HepG2 (cell line): ENCODE results near the gene BLMH. TPM values are rescaled to one million over a fixed set of nuclear protein-coding genes. Genes with fewer than 3 reads are reported as not detected.

ENCODE experiments used
- CEBPG ChIP-seq: IDR thresholded peaks from 2 replicates; pipeline ENCODE4 v1.6.1; 2016
- CREB3 ChIP-seq: sonication (generic); formaldehyde crosslinking; IDR thresholded peaks from 2 replicates; pipeline ENCODE4 v1.5.0; 2020; ENCODE audit warnings: missing genetic modification reagents
- FOXK2 ChIP-seq: fragments of 450-650 bp; IDR thresholded peaks from 2 replicates; pipeline ENCODE4 v1.6.1; 2016
- HMG20B ChIP-seq: conservative IDR thresholded peaks from 2 replicates; pipeline ENCODE4 v1.6.1; 2016; ENCODE audit warnings: missing genetic modification reagents, missing compliant biosample characterization
- IRF2 ChIP-seq: IDR thresholded peaks from 2 replicates; pipeline ENCODE4 v1.6.1; 2018; ENCODE audit warnings: missing genetic modification reagents, missing compliant biosample characterization
- KLF15 ChIP-seq: sonication (generic); formaldehyde crosslinking; IDR thresholded peaks from 2 replicates; pipeline ENCODE4 v1.8.1; 2023; ENCODE audit warnings: borderline replicate concordance, mild to moderate bottlenecking, inconsistent platforms, missing genetic modification reagents, mixed read lengths
- KLF6 ChIP-seq: IDR thresholded peaks from 2 replicates; pipeline ENCODE4 v1.8.0; 2016; ENCODE audit warnings: missing biosample characterization, missing genetic modification reagents
- MEIS2 ChIP-seq: sonication (generic); formaldehyde crosslinking; IDR thresholded peaks from 2 replicates; pipeline ENCODE4 v1.9.0; 2021; ENCODE audit warnings: mild to moderate bottlenecking, missing genetic modification reagents
- MYC ChIP-seq: sonication (generic); formaldehyde crosslinking; IDR thresholded peaks from 2 replicates; pipeline ENCODE4 v1.9.0; 2021; ENCODE audit warnings: missing genetic modification reagents, borderline replicate concordance
- NFIC ChIP-seq: IDR thresholded peaks from 2 replicates; pipeline ENCODE4 v1.6.1; 2012; ENCODE audit warnings: mild to moderate bottlenecking, low read length, inconsistent platforms
- PHB2 ChIP-seq: fragments of 450-650 bp; IDR thresholded peaks from 2 replicates; pipeline ENCODE4 v1.6.1; 2018; ENCODE audit not compliant: partially characterized antibody
- POLR2AphosphoS2 ChIP-seq: IDR thresholded peaks from 2 replicates; pipeline ENCODE4 v1.6.1; 2011; ENCODE audit warnings: low read depth, low read length, improper control_type of control experiment
- POLR2G ChIP-seq: fragments of 200-400 bp; formaldehyde crosslinking; IDR thresholded peaks from 2 replicates; pipeline ENCODE4 v1.6.1; 2018; ENCODE audit warnings: mild to moderate bottlenecking, low read depth, low read length, moderate library complexity
- RBAK ChIP-seq: sonication (generic); formaldehyde crosslinking; IDR thresholded peaks from 2 replicates; pipeline ENCODE4 v1.5.1; 2020; ENCODE audit warnings: mild to moderate bottlenecking, missing genetic modification reagents
- RBM39 ChIP-seq: fragments of 200-400 bp; formaldehyde crosslinking; IDR thresholded peaks from one replicate; pipeline ENCODE4 v1.6.1; 2018; ENCODE audit warnings: antibody characterized with exemption, mild to moderate bottlenecking, low read depth, low read length; ENCODE audit not compliant: poor library complexity, severe bottlenecking
- SATB2 ChIP-seq: sonication (generic); formaldehyde crosslinking; IDR thresholded peaks from 2 replicates; pipeline ENCODE4 v1.5.0; 2020; ENCODE audit warnings: missing genetic modification reagents
- ZBTB7A ChIP-seq: sonication (generic); formaldehyde crosslinking; IDR thresholded peaks from 2 replicates; pipeline ENCODE4 v1.8.0; 2022; ENCODE audit warnings: mild to moderate bottlenecking, missing genetic modification reagents
- ZNF253 ChIP-seq: sonication (generic); formaldehyde crosslinking; IDR thresholded peaks from 2 replicates; pipeline ENCODE4 v1.8.0; 2022; ENCODE audit warnings: mild to moderate bottlenecking, missing genetic modification reagents, borderline replicate concordance
- ZNF333 ChIP-seq: sonication (generic); formaldehyde crosslinking; IDR thresholded peaks from 2 replicates; pipeline ENCODE4 v1.4.0; 2020; ENCODE audit warnings: mild to moderate bottlenecking, missing genetic modification reagents, borderline replicate concordance
- ZNF503 ChIP-seq: sonication (generic); formaldehyde crosslinking; IDR thresholded peaks from 2 replicates; pipeline ENCODE4 v1.4.0; 2020; ENCODE audit warnings: missing genetic modification reagents
- ZNF564 ChIP-seq: sonication (generic); formaldehyde crosslinking; IDR thresholded peaks from 2 replicates; pipeline ENCODE4 v1.8.1; 2023; ENCODE audit warnings: mild to moderate bottlenecking, missing genetic modification reagents
- ZNF709 ChIP-seq: sonication (generic); formaldehyde crosslinking; IDR thresholded peaks from 2 replicates; pipeline ENCODE4 v1.5.0; 2020; ENCODE audit warnings: mild to moderate bottlenecking, missing genetic modification reagents
- polyA plus RNA-seq, 8 experiments: library from polyadenylated mRNA; depleted of rRNA in 3 of 8; stranded (reverse) in 7 of 8; unstranded in 1 of 8; fragments of >200 nt; fragmentation: Illumina TruSeq in 4 of 8; extraction: Trizol in 4 of 8; gene quantifications; 2 replicates each; pipeline versions ENCODE4 v1.2.1 to v1.2.3, GENCODE V29; 2011 to 2016; ENCODE audit warnings: low read depth in 4 of 8, missing spikeins in 1 of 8, mixed read lengths in 1 of 8; ENCODE audit not compliant: insufficient read depth in 1 of 8
- total RNA-seq, 5 experiments: library from RNA; depleted of rRNA; stranded (reverse); fragments of >200 nt; fragmentation: Illumina TruSeq; extraction: Trizol; gene quantifications; 2 replicates each; pipeline ENCODE4 v1.2.3, GENCODE V29; 2016; ENCODE audit warnings: low read depth in 1 of 5
- TF ChIP-seq, protein P1 (sequence below): IDR thresholded peaks from 2 replicates; pipeline ENCODE4 v1.6.1; 2016; ENCODE audit warnings: missing genetic modification reagents, missing compliant biosample characterization
- TF ChIP-seq, protein P2 (sequence below): sonication (generic); formaldehyde crosslinking; IDR thresholded peaks from 2 replicates; pipeline ENCODE4 v1.9.0; 2021; ENCODE audit warnings: missing genetic modification reagents, borderline replicate concordance
- TF ChIP-seq, protein P3 (sequence below): sonication (generic); formaldehyde crosslinking; IDR thresholded peaks from 2 replicates; pipeline ENCODE4 v1.8.1; 2023; ENCODE audit warnings: mild to moderate bottlenecking, missing genetic modification reagents, borderline replicate concordance

BLMH gene
- total and polyA plus RNA-seq, 2 of the 13 experiments (the other 11 are each of a cell fraction or from before 2014, with no cell fraction given): 12.1 to 41.0 TPM

DNA sequence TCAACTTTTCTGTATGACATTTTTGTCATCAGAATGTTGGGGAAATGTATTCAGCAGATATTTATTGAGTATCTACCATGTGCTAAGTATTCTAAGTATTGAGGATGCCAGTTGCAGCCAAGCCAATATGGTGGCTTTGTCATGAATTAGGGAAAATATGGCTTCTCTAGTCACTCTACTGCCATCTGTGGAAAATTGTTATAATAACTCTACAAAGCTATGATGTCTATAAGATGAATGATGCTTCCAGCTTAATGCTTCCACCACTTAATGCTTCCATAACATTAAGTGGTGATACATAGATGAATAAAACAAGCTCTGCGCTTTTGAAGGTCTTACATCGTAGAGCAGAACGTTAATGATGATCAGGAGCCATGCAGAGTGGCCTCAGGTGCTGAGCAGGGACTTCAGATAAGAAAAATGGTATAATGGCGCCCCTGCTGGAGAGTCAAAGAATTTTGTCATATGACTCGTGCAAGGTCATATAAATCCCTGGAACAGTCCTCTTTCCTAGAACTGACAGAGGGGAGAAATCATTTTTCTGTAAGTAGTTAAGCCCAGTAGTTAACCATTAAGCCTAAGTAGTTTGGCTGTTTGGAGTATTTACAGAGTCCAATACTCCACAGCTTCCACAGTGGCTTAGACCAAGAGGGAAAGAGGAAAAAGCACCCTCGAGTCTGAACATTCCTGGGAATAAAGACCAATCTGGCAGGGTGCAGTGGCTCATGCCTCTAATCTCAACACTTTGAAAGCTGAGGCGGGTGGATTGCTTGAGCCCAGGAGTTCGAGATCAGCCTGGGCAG, 44.8 kb upstream of the BLMH start (continued):
- TF ChIP-seq MYC (CRISPR knock-in tag) (no peak), PHB2 (no peak), RBAK (CRISPR knock-in tag) (no peak), POLR2AphosphoS2 (no peak), CREB3 (0 out of 2 replicates have a peak, but pooled peaks have one; percentile 47), ZNF333 (CRISPR knock-in tag) (no peak), IRF2 (CRISPR knock-in tag) (peak; percentile 64; the same call in 1 of the 2 replicates), SATB2 (CRISPR knock-in tag) (no peak), RBM39 (no peak), KLF15 (no peak), ZNF503 (peak; percentile 58; the same call in 1 of the 2 replicates), HMG20B (CRISPR knock-in tag) (no peak; the same call in 1 of the 2 replicates), POLR2G (peak; percentile 62), NFIC (no peak; the same call in 1 of the 2 replicates), KLF6 (CRISPR knock-in tag) (peak; percentile 27; the same call in 1 of the 2 replicates), ZNF709 (no peak), FOXK2 (no peak), MEIS2 (CRISPR knock-in tag) (no peak), ZBTB7A (CRISPR knock-in tag) (no peak), CEBPG (CRISPR knock-in tag) (no peak), ZNF253 (CRISPR knock-in tag) (no peak), ZNF564 (no peak; the same call in 1 of the 2 replicates)
- TF ChIP-seq, protein P1, sequence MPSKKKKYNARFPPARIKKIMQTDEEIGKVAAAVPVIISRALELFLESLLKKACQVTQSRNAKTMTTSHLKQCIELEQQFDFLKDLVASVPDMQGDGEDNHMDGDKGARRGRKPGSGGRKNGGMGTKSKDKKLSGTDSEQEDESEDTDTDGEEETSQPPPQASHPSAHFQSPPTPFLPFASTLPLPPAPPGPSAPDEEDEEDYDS (CRISPR knock-in tag): peak; percentile 85
- TF ChIP-seq, protein P2, sequence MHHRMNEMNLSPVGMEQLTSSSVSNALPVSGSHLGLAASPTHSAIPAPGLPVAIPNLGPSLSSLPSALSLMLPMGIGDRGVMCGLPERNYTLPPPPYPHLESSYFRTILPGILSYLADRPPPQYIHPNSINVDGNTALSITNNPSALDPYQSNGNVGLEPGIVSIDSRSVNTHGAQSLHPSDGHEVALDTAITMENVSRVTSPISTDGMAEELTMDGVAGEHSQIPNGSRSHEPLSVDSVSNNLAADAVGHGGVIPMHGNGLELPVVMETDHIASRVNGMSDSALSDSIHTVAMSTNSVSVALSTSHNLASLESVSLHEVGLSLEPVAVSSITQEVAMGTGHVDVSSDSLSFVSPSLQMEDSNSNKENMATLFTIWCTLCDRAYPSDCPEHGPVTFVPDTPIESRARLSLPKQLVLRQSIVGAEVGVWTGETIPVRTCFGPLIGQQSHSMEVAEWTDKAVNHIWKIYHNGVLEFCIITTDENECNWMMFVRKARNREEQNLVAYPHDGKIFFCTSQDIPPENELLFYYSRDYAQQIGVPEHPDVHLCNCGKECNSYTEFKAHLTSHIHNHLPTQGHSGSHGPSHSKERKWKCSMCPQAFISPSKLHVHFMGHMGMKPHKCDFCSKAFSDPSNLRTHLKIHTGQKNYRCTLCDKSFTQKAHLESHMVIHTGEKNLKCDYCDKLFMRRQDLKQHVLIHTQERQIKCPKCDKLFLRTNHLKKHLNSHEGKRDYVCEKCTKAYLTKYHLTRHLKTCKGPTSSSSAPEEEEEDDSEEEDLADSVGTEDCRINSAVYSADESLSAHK (CRISPR knock-in tag): no peak
- TF ChIP-seq, protein P3, sequence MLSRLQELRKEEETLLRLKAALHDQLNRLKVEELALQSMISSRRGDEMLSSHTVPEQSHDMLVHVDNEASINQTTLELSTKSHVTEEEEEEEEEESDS (CRISPR knock-in tag): no peak
